Mononuclear cell (primary cell): ENCODE data around the gene P2RY8. TPM values are rescaled to one million over a fixed set of nuclear protein-coding genes. Genes with fewer than 3 reads are reported as not detected.
"Not testable (repeated sequence)": the region's sequence is repeated elsewhere in the genome, so short reads cannot be mapped to it uniquely, and the experiment has no call there.

Experiments
- H3K27me3 ChIP-seq: 2 replicates; pipeline ENCODE4 v1.6.0; 2011; ENCODE audit warnings: low read length, control low read depth; ENCODE audit not compliant: insufficient read depth
- H3K4me1 ChIP-seq: 2 replicates; pipeline ENCODE4 v1.5.1; 2011; ENCODE audit warnings: mild to moderate bottlenecking, low read length, control low read depth; ENCODE audit not compliant: insufficient read depth
- H3K4me3 ChIP-seq: 2 replicates; pipeline ENCODE4 v1.5.1; 2011; ENCODE audit warnings: mild to moderate bottlenecking, low read length, moderate library complexity
- H3K9me3 ChIP-seq: 2 replicates; pipeline ENCODE4 v1.5.1; 2011; ENCODE audit warnings: low read depth, mild to moderate bottlenecking, control low read depth, low read length
- total RNA-seq: library from RNA; depleted of rRNA; stranded (reverse); fragments of >200 nt; gene quantifications from one replicate; pipeline ENCODE4 v1.2.3, GENCODE V29; 2012

Gene P2RY8
- total RNA-seq, 1 donor: 75.1 TPM

- Histone ChIP-seq H3K9me3 (no peaks in the 10 kb centered on the region), H3K27me3 (no peaks in the 10 kb centered on the region), H3K4me1 (peaks cover 20% of the 10 kb centered on the region), H3K4me3 (peak overlapping the region; percentile 29)
Observed at GRCh38 chrX:1453951-1454785, 82.8 kb downstream of the P2RY8 start.

- H3K9me3 ChIP-seq: no peaks in the 10 kb centered on the region
- peaks cover 20% of the 10 kb centered on the region for H3K4me1 ChIP-seq
Observed at GRCh38 chrX:1453395-1453783, 83.6 kb downstream of the P2RY8 start.

GRCh38 chrX:1452516-1453394, 84.2 kb downstream of the P2RY8 start, which contains the start of gene ASMTL:
Gene ASMTL, minus strand, starts transcription at chrX:1452909. Its CDS starts 69 bp downstream, at chrX:1452840.
- Histone ChIP-seq H3K4me1 (peaks cover 20% of the 10 kb centered on the region), H3K9me3 (peaks cover 4% of the 10 kb centered on the region), H3K27me3 (no peaks in the 10 kb centered on the region), H3K4me3 (peak within 1 kb of the TSS; percentile 75)

More at GRCh38 chrX:1453395-1453783, 83.6 kb downstream of the P2RY8 start:
- Histone ChIP-seq H3K27me3 (no peaks in the 10 kb centered on the region), H3K4me3 (peak overlapping the region; percentile 57)

GRCh38 chrX:1451661-1452515, 85.1 kb downstream of the P2RY8 start:
- Histone ChIP-seq H3K4me1 (peaks cover 20% of the 10 kb centered on the region), H3K4me3 (peak overlapping the region; percentile 75), H3K27me3 (no peaks in the 10 kb centered on the region), H3K9me3 (peaks cover 4% of the 10 kb centered on the region)

- Histone ChIP-seq H3K9me3 (peaks cover 4% of the 10 kb centered on the region), H3K4me3 (no peak overlapping the region), H3K4me1 (peaks cover 20% of the 10 kb centered on the region), H3K27me3 (no peaks in the 10 kb centered on the region)
Observed at GRCh38 chrX:1451251-1451660, 85.7 kb downstream of the P2RY8 start.

- H3K4me3 ChIP-seq: no peak overlapping the region
- H3K9me3 ChIP-seq: peaks cover 4% of the 10 kb centered on the region
- H3K4me1 ChIP-seq: peaks cover 20% of the 10 kb centered on the region
- no peaks in the 10 kb centered on the region for H3K27me3 ChIP-seq
Observed at GRCh38 chrX:1450361-1451161, 86.4 kb downstream of the P2RY8 start.

GRCh38 chrX:1449823-1450149, 87.2 kb downstream of the P2RY8 start:
- H3K9me3 ChIP-seq: peaks cover 4% of the 10 kb centered on the region
- no peak overlapping the region for H3K4me3 ChIP-seq
- H3K4me1 ChIP-seq: peaks cover 20% of the 10 kb centered on the region
- H3K27me3 ChIP-seq: no peaks in the 10 kb centered on the region

- Histone ChIP-seq H3K27me3 (no peaks in the 10 kb centered on the region), H3K4me3 (no peak overlapping the region), H3K4me1 (peaks cover 14% of the 10 kb centered on the region), H3K9me3 (peaks cover 4% of the 10 kb centered on the region)
Observed at GRCh38 chrX:1449036-1449822, 87.8 kb downstream of the P2RY8 start.

- not testable (repeated sequence) for H3K4me3 ChIP-seq, H3K9me3 ChIP-seq, H3K27me3 ChIP-seq
- peaks cover 13% of the 10 kb centered on the region for H3K4me1 ChIP-seq
Observed at GRCh38 chrX:1448573-1449001, 88.4 kb downstream of the P2RY8 start.

- not testable (repeated sequence) for H3K4me3 ChIP-seq, H3K27me3 ChIP-seq, H3K9me3 ChIP-seq
- H3K4me1 ChIP-seq: peaks cover 13% of the 10 kb centered on the region
Observed at GRCh38 chrX:1447969-1448572, 88.9 kb downstream of the P2RY8 start.

- H3K4me3 ChIP-seq, H3K27me3 ChIP-seq, H3K9me3 ChIP-seq: not testable (repeated sequence)
- peaks cover 12% of the 10 kb centered on the region for H3K4me1 ChIP-seq
Observed at GRCh38 chrX:1446984-1447968, 89.7 kb downstream of the P2RY8 start.
